HPDE6-E6E7 (cell line): ENCODE measurements around the gene MEN1.
A peak's percentile ranks its signal among the peaks of the same experiment; 100 is the strongest.
"Not testable (repeated sequence)": the region's sequence is repeated elsewhere in the genome, so short reads cannot be mapped to it uniquely, and the experiment has no call there.

Experiments
- DNase-seq: peaks from one replicate; pipeline ENCODE4 v3.0.0; 2011; ENCODE audit warnings: missing footprints; ENCODE audit errors: extremely low spot score

Gene MEN1

DNA sequence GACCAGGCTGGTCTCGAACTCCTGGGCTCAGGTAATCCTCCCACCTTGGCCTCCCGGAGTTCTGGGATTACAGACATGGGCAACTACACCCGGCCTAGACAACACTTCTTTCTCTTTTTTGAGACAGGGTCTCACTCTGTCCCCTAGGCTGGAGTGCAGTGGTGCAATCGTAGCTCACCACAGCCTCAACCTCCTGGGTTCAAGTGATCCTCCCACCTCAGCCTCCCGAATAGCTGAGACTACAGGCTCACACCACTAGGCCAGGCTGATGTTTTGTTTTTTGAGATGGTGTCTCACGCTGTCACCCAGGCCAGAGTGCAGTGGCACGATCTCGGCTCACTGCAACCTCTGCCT lies 35.4 kb upstream of the MEN1 start:
- DNase-seq: not testable (repeated sequence)

DNA sequence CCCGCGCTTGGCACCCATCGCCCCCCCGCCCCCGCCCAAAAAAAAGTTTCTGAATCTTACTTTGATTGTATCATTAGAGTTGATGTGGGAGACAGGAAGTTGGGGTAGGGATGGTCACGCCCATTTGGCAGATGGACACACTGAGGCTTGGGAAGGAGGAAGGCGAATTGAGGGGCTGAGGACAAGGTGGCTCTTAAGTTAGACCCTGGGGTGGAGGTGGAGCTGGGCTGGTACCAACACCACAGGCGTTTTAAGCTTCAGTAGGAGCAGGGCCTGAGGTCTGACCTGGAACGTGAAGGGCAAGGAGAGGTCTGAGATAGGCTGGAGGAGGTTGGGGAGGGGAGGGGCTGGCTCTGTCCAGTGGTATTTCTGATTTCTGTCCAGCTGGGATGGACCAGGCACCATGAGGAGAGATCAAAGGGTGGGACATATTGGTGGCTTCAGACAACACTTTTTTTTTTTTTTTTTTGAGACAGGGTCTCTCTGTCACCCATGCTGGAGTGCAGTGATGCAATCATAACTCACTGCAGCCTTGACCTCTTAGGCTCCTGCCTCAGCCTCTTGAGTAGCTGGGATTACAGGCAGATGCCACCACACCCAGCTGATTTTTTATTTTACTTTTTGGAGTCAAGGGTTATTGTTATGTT lies 34.9 kb upstream of the MEN1 start:
- no peak for DNase-seq

DNA sequence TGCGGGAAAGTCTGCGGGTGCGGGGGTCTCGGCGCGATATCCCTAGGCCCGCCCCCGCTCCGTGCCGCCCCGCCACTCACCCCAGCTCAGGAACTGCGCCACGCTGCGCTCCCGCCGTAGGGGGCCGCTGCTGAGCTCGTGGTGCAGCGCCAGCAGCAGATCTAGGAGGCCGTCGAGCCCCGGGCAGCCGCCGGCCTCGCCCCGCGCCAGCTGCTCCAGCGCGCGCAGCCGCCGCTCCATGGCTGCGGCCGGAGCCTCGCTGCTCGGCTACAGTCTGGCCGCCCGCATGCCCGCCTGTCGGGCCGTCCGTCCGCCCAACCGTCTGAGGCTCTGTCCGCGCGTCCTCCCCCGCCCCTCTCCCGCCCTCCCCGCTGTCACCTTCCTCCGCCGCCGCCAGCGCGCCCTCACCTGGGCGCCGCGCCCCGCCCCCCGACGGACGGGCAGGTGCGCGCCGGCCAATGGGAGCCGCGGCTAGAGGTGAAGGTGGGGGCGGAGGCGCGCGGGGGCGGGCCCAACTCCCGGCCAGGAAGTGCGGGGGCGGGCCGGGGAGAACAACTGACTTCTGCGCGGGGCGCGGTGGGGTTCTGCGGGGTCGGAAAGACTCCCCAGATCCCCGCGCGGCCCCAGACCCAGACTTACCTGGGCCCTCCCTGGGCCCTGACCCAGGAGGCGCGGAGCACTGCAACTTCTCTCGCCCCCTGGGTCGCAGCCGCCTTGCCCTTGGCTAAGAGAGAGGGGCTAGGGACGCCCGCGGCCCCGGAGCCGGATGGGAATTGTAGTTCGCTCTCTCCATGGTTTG lies 34.2 kb upstream of the MEN1 start, which contains the start of gene CDC42BPG:
TSS of gene CDC42BPG (minus strand) at position 324 of the 799 bp plus-strand sequence. CDS start at position 240, 84 bp downstream.
- DNase-seq: peak; percentile 89

DNA sequence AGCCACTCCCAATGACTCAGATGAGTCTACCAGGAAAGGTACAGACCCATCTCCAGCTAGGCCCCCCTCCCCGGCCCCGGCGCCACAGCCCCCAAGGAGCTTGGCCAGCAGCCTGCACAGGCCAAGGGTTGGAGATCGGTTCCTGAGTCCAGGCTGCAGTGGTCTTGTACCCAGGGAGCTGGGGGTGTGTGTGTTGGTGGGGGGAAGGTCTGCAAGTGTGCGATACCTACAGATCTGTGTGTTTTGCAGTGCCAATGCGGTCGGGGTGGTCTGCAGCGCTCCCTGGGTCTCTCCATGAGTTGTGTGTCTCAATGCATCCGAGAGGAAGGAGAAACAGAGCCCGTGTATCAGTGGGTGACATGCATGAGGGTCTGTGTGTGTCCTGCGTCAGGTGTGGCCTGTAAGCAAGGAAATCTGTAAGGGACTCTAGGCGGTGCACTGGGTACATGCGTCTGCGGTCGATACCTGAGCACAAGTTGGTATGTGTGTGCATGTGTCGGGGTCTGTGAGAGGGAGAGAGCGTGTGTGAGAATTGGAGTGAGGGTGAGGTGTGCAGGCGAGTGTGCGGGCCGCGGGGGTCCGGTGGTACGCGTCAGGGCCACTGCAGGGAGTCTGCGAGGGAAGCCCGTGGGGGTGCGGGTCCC lies 33.5 kb upstream of the MEN1 start:
- DNase-seq: no peak

DNA sequence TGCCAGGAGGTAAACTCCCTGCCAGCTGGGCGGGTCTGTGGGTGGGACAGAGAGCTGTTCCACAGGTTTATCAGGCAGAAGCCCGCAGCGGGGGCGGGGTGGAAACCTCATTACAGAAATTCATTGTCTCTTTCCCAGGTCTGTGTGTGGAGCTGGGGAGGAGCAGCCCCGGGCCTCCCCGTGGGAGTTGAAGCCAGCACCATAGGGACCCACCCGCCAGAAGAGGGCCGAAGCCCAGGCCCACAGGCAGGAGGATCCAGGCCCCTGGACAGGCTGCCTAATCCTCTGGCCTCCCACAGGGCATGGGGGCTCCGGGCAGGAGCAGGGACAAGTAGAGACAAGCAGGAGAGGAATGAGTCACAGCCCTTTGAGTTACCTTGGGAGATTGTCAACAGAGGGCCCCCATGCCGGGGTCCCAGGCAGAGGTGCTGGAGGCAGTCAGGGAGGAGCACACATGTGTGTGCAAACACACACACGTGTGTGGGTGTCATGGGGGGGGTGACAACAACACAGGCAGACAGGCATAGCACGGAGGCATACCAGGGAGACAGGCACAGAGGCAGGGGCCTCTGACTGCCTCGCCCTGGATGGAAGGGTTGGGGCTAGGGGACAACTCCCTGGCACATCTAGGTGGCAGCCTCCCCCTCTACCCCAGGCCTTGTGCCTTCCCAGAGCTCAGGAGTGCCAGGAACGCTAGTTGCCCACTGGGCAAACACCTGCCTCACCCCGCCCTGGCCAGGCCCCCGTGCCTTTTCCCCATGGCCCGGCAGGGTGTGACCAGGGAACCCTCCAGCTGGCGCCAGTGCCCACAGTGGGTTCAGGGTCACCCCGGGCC lies 32.7 kb upstream of the MEN1 start:
- peak; percentile 90 for DNase-seq

DNA sequence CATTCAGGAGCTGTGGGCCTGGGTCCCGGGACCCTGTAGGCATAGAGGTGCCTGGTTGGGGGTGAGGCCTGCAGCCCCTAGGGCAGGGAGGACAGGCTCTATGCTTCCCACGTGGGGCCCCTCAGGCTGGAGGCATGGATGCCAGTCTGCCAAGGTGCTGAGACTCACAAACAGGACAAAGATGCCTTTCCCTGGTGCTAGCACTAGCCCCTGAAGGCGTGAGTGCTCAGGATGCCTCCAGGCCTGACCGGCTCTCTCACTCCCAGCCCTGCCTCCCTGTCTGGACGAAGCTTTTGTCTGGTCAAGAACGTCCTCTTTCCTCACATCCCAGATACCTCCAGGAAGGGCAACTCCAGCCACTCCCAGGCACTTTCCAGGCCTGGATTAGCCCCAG lies 32.0 kb upstream of the MEN1 start:
- DNase-seq: peak; percentile 66

DNA sequence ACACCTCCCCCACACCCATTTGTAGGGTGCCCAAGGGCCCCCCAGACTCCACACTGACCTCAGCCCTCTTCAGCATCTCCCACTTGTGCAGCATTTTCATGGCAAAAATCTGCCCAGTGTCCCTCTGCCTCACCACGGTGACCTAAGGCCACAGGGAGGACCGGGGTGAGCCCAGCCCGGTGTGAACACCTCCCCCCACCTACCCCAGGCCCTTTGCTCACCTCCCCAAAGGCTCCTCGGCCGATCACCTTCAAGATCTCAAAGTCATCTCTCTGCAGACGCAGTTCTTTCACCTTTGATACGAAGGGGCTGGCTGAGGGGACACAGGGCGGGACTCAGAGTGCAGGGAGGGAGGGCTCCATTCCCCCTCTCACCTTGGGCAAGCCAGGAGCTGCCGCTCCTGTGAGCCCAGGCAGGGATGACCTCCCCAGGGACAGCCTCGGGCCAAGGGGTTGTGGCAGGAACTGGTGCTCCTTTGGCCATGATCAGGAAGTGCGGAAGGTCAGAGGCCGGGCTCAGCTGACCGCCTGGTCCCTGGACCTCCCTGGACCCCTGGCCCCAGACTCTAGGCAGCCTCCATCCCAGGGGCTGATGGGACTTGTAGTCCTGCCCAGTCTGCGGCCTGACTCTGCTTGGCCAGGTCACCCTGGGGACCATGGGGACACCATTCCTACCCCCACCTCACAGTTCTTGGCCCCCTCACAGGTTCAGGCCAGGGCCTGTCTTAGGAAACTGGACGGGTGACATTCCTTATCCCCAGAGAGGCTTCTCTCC lies 31.4 kb upstream of the MEN1 start:
- no peak for DNase-seq

DNA sequence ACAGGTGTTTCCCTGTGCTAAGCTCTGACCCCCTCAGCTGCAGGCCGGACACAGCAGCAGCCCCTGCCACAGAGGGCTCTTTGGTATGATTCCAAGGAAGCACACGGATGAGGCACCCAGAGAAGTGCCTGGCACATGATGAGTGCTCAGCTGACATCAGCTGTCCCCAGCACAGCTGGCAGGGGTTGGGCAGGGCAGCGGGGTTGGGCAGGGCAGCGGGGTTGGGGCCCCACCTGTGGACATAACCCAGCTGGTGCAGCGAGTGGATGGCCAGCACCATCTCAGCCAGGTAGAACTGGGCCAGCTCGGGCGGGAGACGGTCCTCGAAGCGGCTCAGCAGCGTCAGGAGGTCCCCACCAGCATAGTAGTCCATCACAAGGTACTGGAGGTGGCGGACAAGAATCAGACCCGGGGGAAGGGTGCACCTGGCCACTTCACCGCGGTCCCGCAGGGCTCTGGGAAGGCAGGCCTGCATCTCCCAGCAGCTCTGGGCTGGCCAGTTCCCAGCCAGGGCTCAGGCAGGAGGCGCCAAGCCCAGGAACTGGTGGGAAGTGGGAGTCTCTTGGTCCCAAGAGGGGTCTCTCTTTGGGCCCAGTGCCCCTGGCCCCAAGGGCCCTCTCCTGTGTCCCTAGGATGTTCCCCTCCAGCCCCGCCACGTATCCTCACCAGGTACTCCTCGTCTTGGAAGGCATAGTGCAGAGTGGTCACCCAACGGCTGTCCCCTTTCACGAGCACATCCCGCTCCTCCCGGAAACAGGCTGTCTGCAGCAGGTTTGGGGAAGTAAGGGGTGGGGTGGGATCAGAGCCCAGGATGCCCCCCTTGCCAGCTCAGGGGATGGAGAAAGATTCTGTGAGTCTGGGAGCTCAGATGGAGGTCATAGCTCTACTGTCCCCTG lies 29.8 kb upstream of the MEN1 start:
- no peak for DNase-seq

DNA sequence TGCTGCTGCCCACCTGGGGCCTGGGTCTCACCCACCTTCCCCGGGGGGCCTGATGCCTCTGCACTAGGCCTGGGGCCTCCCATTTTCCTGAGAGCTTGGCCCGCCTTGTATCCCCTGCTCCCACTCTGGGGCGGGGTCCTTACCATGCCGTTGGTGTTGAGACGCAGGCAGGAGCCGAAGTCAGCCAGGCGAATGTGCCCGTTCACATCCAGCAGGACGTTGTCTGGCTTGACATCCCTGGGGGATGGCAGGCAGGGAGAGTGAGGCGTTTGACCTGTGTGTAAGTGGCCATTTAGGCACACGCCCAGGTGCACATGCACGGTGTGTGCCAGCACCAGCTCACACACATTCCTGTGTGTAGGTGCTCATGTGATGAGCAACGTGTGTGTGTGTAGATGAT lies 29.0 kb upstream of the MEN1 start:
- DNase-seq: no peak

DNA sequence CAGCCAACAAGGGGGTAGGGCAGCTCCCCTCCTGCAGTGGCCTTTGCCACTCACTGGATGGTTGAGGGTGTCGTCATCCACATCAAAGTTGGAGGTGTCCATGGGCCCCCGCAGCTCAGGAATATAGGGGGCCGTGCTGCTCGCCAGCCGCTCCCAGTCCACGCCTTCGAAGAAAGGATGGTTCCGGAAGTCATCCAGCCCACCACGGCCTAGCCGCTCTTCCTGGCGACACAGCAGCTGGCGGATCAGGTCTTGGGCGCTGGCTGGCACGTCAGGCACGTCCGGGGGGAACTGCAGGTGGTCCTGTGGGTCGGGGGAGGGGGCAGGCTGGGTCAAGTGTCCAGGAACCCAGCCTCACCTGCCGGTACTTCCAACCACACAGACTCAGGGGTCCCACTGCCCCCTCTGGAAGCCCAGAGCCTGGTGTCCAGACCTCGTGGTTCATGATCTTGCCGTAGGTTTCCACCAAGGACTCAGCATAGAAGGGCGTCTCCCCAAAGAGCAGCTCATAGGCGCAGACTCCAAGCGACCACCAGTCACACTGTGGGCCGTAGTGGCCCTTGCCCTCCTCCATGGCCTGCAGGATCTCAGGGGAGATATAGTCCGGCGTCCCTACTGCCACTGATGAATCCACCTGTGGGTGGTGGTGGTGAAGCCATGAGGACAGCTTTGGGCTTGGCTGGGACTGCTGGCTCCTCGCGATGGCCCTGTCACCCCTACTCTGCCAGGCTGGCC lies 28.4 kb upstream of the MEN1 start:
- DNase-seq: no peak

DNA sequence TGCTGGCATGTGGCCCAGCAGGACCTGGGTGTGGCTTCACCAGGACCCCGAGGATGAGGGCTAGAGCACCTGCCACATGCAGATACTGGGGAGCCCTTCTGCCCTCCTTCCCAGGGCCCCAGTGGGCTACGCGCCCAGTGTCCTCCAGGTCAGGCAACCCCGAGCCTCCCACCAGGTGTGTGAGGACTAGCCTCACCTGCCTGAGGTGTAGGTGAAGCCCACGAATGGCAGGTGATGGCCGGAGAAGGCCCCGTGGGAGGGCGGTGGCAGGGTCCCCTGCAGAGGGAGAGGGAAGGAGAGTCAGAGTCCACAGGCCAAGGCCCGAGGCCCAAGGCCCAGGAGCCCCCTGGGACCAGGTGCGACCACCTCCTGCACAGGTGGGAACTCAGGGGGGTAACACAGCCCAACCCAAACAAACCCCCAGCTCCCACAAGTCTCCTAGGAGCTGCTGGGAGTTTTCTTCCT lies 27.6 kb upstream of the MEN1 start:
- no peak for DNase-seq

DNA sequence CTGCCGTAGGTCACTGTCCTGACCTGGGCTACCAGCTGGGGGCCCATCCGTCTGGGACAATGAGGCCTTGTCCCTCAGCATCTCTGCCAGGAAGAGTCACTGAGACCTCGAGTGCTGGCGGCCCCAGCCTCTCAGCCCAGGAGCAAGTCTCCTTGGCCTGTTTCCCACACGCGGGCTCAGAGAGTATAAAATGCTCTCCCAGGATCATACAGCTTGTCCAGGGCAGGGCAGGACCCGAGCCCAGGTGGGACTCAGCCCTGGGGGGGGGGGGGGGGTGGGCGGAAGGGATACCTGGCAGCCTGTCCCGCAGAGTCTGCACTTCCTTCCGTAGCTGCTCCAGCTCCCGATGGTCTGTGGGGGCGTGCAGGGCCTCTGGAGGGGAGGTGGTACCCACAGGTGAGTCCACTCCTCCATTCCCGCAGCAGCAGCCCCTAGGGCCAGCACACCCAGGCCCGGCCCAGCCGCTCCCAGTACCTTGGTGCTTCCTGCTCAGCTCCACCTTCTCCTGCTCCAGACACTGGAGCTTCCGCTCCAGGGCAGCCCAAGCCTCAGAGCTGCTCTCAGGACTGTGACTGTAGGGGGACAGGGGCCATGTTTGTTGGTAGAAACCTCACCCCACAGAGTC lies 26.2 kb upstream of the MEN1 start:
- DNase-seq: no peak

DNA sequence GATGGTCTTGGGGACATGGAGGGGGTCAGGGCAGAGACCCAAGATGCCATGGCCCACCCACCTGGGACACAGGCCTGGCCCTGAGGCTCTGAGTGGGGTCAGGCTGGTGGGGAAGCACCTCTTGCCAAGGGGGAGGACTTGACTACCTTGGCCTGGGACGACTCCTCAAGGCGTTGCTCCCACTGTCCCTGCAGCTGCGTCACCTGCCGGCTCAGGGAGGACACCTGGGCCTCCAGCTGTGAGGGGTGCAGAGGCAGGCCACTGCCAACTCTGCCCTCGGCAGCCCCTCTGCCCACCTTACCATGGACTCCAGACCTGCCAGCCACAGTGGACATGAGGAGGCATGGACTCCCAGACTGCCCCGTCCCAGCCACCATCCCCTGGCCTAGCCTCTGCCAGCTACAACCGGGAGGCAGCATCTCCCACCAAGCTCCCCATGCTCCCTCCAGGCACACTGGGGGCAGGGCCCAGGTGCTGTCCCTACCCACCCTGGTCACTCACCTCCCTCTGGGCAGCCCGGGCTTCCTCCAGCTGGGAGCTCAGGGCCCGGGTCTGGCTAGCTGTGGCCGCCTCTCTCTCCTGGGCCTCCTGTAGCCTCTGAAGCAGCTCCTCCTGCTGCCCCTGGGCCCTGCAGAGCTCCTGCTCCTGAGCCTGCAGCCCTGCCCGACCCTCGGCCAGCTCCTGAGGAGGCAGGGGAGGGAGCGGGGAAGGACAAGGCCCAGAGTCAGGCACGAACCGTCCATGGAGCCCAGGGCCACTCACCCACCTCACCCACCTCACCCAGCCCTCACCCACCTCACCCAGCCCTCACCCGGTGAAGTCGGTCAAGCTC lies 25.5 kb upstream of the MEN1 start:
- no peak for DNase-seq

DNA sequence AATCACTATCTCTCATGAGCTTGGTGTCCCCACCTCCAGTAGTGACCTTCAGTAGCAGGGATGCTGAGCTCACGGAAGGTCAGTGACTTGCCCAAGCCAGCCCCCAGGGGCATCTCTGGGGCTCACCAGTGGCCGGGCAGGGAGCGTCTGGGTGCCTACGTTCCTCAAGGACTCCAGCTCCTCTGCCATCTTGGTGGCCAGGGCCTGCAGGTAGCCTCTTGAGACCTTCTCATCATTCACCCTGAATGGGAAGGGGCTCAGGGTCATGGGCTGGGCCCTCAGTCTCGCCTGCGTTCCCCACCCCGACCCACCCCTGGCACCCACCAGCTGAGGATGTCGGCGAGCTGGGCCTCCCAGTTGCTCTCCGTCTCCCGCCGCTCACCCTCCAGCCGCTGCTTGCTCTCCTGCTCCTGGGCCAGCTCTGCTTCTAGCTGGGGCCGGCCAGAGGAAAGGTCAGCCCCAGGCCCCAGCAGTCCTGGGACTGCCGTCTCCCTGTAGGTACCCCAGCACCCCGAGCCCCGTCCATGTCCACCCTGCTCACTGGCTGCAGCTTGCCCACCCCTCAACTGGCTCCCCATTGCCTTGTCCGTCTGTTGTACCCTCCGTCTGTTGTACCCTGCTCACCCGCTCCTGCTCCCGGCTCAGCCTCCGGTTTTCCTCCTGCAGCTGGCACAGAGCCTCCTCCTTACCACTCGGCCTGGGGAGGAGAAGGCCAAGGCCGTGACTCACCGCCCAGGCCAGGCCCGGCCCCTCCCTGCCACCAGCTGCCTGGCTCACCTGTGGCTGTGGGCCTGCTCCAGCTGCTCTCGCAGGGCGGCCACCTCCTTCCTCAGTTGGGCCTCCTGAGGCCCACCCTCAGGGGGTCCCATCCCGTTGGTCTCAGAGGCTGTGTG lies 24.6 kb upstream of the MEN1 start:
- peak; percentile 93 for DNase-seq

DNA sequence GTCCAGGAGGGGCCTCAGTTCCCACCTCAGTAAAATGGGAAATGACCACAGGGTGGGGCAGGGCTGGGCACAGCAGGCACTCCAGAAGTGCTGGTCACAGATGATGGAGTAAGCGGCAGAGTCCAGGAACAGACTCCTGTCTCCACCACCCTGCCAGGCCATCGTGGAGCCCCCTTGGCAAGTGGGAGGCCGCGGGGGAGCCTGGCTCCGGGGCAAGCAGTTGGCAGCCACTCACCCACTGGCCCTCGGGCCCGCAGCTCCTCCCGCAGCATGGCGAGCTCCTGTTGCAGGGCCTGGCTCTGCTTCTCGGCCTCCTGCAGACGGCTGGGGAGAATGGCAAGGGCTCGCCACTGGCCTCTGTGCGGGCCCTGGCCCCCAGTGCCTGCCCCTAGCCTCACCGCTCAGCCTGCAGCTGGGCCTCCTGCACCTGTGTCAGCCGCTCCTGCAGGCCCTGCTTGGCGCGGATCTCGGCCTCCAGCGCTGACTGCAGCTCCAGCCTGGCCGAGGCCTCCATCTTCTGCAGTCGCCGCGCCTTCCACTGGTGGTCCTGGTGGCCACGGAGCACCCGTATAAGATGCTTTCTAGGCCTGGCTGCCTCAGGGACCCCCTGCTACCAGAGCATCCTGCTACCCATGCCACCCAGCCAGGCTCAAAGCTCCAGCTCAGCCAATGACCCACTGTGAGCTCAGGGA lies 23.8 kb upstream of the MEN1 start:
- no peak for DNase-seq

DNA sequence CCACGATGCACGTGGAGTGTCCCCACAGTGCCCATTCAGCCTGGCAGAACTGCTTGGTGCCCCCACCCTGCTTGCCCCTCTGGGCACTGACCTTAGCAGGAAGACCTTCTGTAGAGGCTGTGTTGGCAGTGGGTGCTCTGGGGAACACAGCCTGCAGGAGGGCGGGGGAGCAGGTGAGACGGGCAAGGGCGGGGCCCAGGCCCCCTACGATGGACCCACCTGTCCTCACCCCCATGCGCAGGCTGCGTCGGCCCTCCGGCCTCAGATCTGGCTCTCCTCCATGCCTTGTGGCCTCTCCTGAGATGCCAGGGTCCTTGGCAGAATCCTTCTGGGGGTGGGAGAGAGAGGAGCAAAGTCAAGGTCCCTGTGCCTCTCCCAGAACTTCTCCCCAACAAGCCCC lies 23.2 kb upstream of the MEN1 start:
- no peak for DNase-seq

DNA sequence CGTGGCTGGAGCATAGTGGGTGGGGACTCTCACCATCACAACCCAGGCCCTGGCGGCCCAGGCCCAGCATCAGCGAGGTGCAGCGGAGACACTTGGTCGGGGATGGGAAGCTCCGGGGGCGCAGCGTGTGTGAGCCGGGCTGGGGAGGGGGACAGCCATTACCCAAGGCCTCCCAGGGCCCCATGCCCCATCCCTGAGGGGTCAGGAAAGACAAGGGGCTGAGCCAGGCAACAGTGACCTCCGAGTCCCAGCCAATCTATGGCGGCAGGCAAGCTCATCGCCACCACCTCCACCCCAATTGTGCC lies 22.8 kb upstream of the MEN1 start:
- no peak for DNase-seq
